GM21515 (cell line): ENCODE data around the gene STRAP.

Experiments used
- ATAC-seq: cut with Tn5 transposase; IDR thresholded peaks from one replicate; pipeline ENCODE4 v1.9.1; 2021; ENCODE audit not compliant: unreplicated experiment

STRAP gene

GRCh38 chr12:15882118-15882971 lies at the start of gene STRAP:
STRAP (plus strand) TSS chr12:15882387; CDS start chr12:15882708, 321 bp downstream.
- peak; percentile 97 for ATAC-seq

GRCh38 chr12:15834575-15834974 lies 47.6 kb upstream of the STRAP start:
- ATAC-seq: no peak

- no peak for ATAC-seq
These were observed 44.9 kb upstream of the STRAP start for GRCh38 chr12:15837141-15837790.

DNA sequence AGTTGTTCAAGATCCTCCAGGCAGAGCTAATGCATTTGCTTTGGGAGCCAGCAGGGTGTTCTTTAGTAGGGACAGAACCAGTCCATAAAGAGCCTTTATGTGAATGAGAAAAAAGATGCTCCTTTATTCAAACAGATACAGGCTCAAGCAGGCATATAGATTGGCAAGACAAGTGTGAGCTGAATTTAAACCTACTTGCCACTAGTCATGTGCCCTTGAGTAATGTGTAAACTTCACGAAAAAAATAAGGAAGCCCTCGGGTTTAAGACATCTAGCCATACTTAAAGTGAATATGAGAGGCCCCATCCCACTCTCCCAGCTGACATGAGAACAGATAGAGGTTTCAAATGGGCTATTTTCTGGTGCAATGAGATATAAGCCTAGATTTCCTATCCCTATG lies 43.1 kb upstream of the STRAP start:
- ATAC-seq: no peak

GRCh38 chr12:15839682-15840081 lies 42.5 kb upstream of the STRAP start:
- no peak for ATAC-seq

DNA sequence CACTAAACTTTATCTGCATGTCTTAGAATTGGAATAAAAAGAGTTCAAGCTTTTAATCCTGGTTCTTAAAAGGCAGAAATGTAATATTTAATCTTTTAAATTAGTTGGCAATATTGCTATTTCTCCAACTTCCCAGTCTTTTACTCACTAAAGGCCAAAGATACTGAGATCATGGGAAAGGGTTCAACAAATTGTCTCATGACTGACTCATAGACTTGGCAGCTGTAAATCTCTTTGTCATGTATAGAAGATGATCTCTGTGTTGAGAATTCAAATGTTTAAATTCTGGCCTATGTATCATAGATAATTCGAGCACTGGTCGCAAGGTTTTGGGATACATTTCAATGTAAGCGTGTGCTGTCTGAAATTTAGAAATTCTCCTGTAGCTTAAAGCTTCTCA lies 40.1 kb upstream of the STRAP start:
- ATAC-seq: no peak

- ATAC-seq: no peak
These were observed 35.3 kb upstream of the STRAP start for GRCh38 chr12:15846887-15847286.

DNA sequence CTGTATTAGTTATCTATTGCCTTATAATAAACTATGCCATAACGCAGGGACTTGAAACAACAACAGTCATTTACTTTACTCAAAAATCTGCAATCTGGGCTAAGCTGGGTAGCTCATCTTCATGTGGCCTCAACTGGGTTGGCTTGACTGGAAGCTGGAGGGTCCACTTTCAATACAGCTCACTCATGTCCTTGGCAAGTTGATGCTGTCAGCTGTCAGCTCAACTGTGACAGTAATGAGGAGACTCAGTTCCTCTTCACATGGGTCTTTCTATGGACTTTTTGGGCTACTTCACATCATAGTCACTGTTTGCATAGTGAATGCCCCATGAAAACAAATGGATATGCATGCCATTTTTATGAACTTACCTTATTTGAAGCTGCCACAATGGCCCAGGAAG lies 33.6 kb upstream of the STRAP start:
- no peak for ATAC-seq

DNA sequence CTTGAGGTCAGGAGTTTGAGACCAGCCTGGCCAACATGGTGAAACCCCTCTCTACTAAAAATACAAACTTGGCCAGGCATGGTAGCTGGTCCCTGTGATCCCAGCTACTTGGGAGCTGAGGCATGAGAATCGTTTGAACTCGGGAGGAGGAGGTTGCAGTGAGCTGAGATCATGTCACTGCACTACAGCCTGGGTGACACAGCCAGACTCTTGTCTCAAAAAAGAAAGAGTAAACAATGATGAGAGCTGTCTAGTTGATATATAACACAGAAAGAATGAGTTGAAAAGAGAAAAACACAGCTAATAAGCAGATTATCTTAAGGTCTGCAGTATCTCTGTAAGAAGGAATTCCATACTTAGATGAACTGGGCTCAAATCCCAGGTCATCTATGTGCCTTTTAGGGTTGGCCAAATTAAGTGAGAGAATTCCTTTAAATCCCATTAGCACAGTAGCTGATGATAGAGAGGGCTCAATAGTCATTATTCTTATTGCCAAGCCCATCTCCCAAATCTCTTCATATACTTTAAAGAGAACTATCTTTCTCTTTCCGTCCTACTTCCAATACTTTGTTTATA lies 31.1 kb upstream of the STRAP start:
- ATAC-seq: no peak

GRCh38 chr12:15851919-15852318 lies 30.3 kb upstream of the STRAP start:
- ATAC-seq: no peak

DNA sequence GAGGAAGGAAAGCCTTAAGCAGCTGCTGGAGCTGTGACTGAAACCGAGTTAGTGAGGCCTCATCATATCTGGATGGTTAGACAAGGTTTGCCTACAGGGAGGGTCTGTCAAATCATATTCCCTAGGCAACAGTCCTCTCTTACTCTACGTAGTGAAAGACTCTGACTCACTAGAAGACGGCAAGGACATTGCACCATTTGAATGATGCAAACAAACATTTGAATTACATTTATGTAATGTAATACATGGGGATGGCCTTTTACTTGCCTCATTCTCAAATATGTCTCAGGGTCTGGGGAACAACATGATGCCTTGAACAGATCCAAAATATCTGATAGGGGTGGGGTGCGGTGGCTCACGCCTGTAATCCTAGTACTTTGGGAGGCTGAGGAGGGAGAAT lies 29.8 kb upstream of the STRAP start:
- no peak for ATAC-seq

- no peak for ATAC-seq
These were observed 28.3 kb upstream of the STRAP start for GRCh38 chr12:15853877-15854276.

DNA sequence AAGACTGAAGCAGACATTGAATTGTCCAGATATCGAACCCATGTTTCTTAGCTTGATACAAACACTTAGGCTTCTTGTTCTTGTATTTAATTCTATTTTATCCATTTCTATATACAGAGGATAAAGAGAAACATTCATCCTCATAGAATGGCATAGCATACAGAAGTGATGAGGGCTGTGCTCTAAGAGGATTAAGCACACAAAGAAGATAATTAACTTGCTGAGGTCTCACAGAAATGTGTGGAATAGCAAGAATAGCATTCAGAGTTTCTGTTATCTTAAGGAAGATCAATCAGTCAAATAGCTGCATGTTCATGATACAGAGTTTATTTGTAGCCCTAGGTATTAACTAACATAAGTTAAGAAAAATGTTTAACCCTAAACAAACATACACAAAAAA lies 27.3 kb upstream of the STRAP start:
- ATAC-seq: no peak

- ATAC-seq: no peak
These were observed 26.5 kb upstream of the STRAP start for GRCh38 chr12:15855646-15856045.

GRCh38 chr12:15856097-15856982 lies 25.8 kb upstream of the STRAP start:
- peak; percentile 68 for ATAC-seq

- no peak for ATAC-seq
These were observed 23.8 kb upstream of the STRAP start for GRCh38 chr12:15858353-15858752.

- ATAC-seq: no peak
These were observed 23.1 kb upstream of the STRAP start for GRCh38 chr12:15859116-15859515.

GRCh38 chr12:15861404-15861803 lies 20.8 kb upstream of the STRAP start:
- ATAC-seq: no peak

DNA sequence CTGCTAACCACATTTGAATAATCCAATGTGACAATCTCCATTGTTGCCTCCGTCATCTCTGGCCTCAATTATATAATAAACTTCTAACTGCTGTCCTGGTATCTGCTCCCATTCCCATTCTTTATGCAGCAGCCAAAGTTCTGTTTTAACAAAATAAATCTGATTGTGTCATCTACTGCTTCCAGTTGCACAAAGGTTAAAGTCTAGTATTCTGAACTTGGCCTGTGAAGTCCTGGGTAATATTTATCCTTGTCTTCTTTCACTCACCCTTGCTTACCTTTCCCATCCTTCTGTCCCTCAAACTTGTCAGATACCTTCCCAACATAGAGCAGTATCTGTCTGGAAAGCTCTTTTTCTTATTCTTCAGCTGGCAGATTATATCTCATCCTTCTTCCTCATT lies 19.3 kb upstream of the STRAP start:
- ATAC-seq: no peak

DNA sequence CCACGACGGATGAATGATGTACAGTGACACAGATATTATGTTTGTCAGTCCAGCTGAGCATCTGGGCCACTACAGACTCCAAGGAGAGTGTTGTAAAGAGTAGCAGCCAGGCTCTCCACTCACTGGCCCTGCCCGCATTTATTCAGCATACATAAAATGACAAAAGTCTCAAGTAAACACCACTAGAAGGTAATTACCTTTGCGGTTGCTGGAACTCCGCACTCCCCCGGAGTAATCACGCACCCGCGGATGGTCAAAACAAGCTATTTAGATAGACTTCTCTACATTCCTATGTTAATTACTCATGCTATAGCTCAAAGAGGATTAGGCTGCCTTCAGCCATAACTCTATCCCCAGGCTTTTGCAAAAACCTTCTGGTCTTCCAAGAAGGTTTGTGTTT lies 18.8 kb upstream of the STRAP start:
- no peak for ATAC-seq

DNA sequence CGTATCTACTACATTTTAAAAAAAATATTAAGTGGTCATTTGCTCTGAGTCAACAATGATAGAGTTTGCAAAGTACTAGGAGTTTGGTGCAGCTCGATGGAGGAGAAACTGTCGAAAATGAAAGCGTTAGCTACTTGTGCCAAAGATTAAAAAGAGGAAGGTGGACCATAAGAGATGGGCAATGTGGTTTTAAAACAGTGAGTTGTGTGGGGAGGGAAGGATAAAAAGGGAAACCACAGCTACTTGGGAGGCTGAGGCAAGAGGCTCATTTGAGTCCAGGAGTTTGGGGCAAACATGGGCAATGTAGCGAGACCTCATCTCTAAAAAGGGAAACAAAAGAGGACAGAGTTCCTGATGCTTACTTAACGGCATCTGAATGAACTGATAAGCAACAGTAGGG lies 18.2 kb upstream of the STRAP start:
- ATAC-seq: peak; percentile 87
